Lower leg skin (tissue), 4 donors: ENCODE measurements around the gene BNC2. TPM values are rescaled to one million over a fixed set of nuclear protein-coding genes. Genes with fewer than 3 reads are reported as not detected.

ENCODE experiments used
- DNase-seq, 2 donors: peaks; one replicate each; pipeline ENCODE4 v3.0.0-alpha.2; 2019; ENCODE audit warnings: low spot score in 2 of 2
- H3K4me3 ChIP-seq: fragments of 200-600 bp; sonication (generic); 2 replicates; pipeline ENCODE4 v1.5.1; 2017; ENCODE audit warnings: mild to moderate bottlenecking, low read depth; ENCODE audit not compliant: poor library complexity, severe bottlenecking
- CTCF ChIP-seq, 3 donors: fragments of 450-650 bp; IDR thresholded peaks; one replicate each; pipeline ENCODE4 v1.5.1; 2016; ENCODE audit warnings: antibody characterized with exemption in 3 of 3, mild to moderate bottlenecking in 3 of 3, moderate library complexity in 2 of 3
- POLR2A ChIP-seq, 2 donors: fragments of 450-650 bp; IDR thresholded peaks; one replicate each; pipeline ENCODE4 v1.6.1; 2016 to 2017; ENCODE audit warnings: antibody characterized with exemption in 2 of 2, mild to moderate bottlenecking in 1 of 2, moderate library complexity in 1 of 2
- WGBS, 2 donors: methylation state at CpG; one replicate each; pipeline ENCODE4 v1.1.5; 2018; 5-methylcytosine and 5-hydroxymethylcytosine counted together
- intact Hi-C: fragments of 100-400 bp; cut with DNase I; formaldehyde crosslinking; loops from one replicate; pipeline ENCODE4 v1.15.0; 2023; ENCODE audit warnings: low total_unique reads
- total RNA-seq, 4 donors: library from RNA; depleted of rRNA; stranded (reverse); fragments of >200 nt; gene quantifications; one replicate each; pipeline ENCODE4 v1.1.0, GENCODE V29; 2016

Gene BNC2
- total RNA-seq, 4 donors from 2014 or later: 1.7 to 8.5 (median 3.7) TPM

- TF ChIP-seq CTCF (IDR thresholded peaks at IDR 0.05): no peak
- no peak for TF ChIP-seq POLR2A (IDR thresholded peaks at IDR 0.05)
- intact Hi-C loops: no loop called here
- 59 to 66% methylated on average over 3 of the region's 3 CpGs for WGBS, 2 donors
- no peak for DNase-seq
- H3K4me3 ChIP-seq: no peak overlapping the region
These were observed 465.0 kb downstream of the BNC2 start for GRCh38 chr9:16405421-16405820.

- DNase-seq: no peak
- no peak overlapping the region for H3K4me3 ChIP-seq
- intact Hi-C loops: no loop called here
- WGBS, 2 donors: 64 to 67% methylated on average over 6 of the region's 6 CpGs
- TF ChIP-seq POLR2A (IDR thresholded peaks at IDR 0.05): no peak
These were observed 468.8 kb downstream of the BNC2 start for GRCh38 chr9:16401701-16402100.

- TF ChIP-seq CTCF (IDR thresholded peaks at IDR 0.05): no peak
- TF ChIP-seq POLR2A (IDR thresholded peaks at IDR 0.05): no peak
- intact Hi-C loops: no loop called here
- no peak for DNase-seq
- WGBS, 2 donors: 66 to 71% methylated on average over 3 of the region's 3 CpGs
- H3K4me3 ChIP-seq: no peak overlapping the region
These were observed 471.8 kb downstream of the BNC2 start for GRCh38 chr9:16398691-16399090.

GRCh38 chr9:16396389-16396788 is 474.1 kb downstream of the BNC2 start:
- no peak overlapping the region for H3K4me3 ChIP-seq
- TF ChIP-seq CTCF (IDR thresholded peaks at IDR 0.05) (no peak), POLR2A (IDR thresholded peaks at IDR 0.05) (no peak)
- DNase-seq: no peak
- 86 to 95% methylated on average over 4 of the region's 4 CpGs for WGBS, 2 donors
- intact Hi-C loops: no loop called here

- H3K4me3 ChIP-seq: no peak overlapping the region
- 81 to 82% methylated on average over 2 of the region's 2 CpGs for WGBS, 2 donors
- no peak for TF ChIP-seq CTCF (IDR thresholded peaks at IDR 0.05)
- TF ChIP-seq POLR2A (IDR thresholded peaks at IDR 0.05): no peak
- DNase-seq: no peak
- intact Hi-C loops: no loop called here
These were observed 479.1 kb downstream of the BNC2 start for GRCh38 chr9:16391369-16391768.

GRCh38 chr9:16387382-16387781 is 483.1 kb downstream of the BNC2 start:
- intact Hi-C loops: no loop called here
- TF ChIP-seq CTCF (IDR thresholded peaks at IDR 0.05) (no peak), POLR2A (IDR thresholded peaks at IDR 0.05) (no peak)
- no peak overlapping the region for H3K4me3 ChIP-seq
- DNase-seq: no peak
- 89 to 90% methylated on average over 2 of the region's 2 CpGs for WGBS, 2 donors
